Measurements from ENCODE around the gene ALKAL2. TPM values are rescaled to one million over a fixed set of nuclear protein-coding genes. Genes with fewer than 3 reads are reported as not detected.

ALKAL2 gene
- total RNA-seq, 1 donor from 2014 or later = 1.5 TPM

DNA sequence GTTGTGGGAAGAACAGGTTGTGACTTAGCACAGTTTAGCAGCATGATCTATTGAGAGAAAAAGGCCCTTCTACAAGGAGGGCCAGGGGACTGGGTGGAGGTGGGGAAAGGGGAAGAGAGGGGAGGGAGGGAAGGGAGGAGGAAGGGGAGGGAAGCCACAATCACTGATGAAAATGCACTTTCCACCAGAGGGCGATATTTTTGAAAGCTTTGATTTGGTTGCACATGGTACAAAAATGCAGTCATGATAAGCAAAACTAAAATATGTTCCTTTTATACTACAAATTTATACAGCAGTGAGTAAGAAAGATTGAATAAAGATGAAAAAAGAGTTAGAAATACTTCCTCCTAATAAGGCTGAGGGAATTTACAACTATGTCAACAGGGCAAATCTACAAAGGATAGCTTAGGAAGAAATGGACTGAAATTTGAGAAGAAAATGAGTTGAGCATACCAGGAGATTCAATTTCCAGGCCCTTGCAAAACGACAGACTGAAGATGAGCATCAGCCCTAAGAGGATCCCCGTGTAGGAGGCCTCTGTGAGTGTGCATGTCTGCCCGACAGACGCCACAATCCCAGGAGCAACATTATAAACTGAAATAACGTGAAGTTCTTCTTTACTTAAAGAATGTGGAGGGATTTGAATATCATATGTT lies 41.3 kb downstream of the ALKAL2 start:
- H3K27ac ChIP-seq (ENCODE audit: low read depth, low read length) = no peak overlapping the region

DNA sequence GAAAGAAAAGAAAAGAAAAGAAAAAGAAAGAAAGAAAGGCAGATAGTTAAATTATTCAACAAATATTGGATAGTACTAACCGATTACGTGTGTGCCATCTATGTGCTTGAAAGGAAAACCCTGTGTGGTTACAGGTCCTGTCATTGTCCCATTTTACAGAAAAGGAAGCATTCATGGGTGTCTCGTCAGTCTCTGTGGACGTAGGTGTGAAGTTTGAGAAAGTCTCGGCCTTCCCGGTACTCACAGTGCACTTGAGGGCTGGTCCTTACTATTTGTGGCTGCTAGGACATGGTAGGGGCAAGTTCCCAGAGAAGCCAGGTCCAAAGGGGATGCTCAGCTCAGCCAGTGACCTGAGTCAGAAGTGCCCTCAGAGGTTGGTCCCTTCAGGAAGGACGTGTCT lies 43.3 kb downstream of the ALKAL2 start:
- Mint-ChIP-seq H3K4me1 (ENCODE audit: low read depth, unreplicated experiment) (no peaks in the 10 kb centered on the region), H3K27ac (ENCODE audit: unreplicated experiment) (no peak overlapping the region), H3K4me3 (ENCODE audit: unreplicated experiment) (no peak overlapping the region), H3K36me3 (ENCODE audit: low read depth, unreplicated experiment) (peaks cover 7% of the 10 kb centered on the region), H3K27me3 (ENCODE audit: low read depth, unreplicated experiment) (no peaks in the 10 kb centered on the region), H3K9me3 (ENCODE audit: unreplicated experiment) (peaks cover 3% of the 10 kb centered on the region)
- Histone ChIP-seq H3K4me1 (ENCODE audit: insufficient read depth, low read length) (no peaks in the 10 kb centered on the region), H3K27me3 (ENCODE audit: insufficient read depth, low read length) (no peaks in the 10 kb centered on the region), H3K79me2 (ENCODE audit: insufficient read depth, low read length) (no peaks in the 10 kb centered on the region), H3K27ac (ENCODE audit: low read depth, low read length) (no peak overlapping the region), H3K4me3 (ENCODE audit: insufficient read depth, low read depth, low read length) (no peak overlapping the region), H3K36me3 (ENCODE audit: insufficient read depth, low read length) (peaks cover 4% of the 10 kb centered on the region), H3K9me3 (ENCODE audit: insufficient read depth, low read depth, low read length) (no peaks in the 10 kb centered on the region), H2AFZ (ENCODE audit: low read depth, low read length) (no peak overlapping the region), H3K4me2 (ENCODE audit: low read length) (no peak overlapping the region), H3K9ac (ENCODE audit: low read length) (no peak overlapping the region), H4K20me1 (ENCODE audit: insufficient read depth, low read length) (no peaks in the 10 kb centered on the region)
- no peak for FAIRE-seq
- no peak for DNase-seq (ENCODE audit: low read depth)
- no peak for TF ChIP-seq EZH2 (IDR thresholded peaks at IDR 0.05; ENCODE audit: insufficient read depth, low read length)
- TF ChIP-seq, protein P1, sequence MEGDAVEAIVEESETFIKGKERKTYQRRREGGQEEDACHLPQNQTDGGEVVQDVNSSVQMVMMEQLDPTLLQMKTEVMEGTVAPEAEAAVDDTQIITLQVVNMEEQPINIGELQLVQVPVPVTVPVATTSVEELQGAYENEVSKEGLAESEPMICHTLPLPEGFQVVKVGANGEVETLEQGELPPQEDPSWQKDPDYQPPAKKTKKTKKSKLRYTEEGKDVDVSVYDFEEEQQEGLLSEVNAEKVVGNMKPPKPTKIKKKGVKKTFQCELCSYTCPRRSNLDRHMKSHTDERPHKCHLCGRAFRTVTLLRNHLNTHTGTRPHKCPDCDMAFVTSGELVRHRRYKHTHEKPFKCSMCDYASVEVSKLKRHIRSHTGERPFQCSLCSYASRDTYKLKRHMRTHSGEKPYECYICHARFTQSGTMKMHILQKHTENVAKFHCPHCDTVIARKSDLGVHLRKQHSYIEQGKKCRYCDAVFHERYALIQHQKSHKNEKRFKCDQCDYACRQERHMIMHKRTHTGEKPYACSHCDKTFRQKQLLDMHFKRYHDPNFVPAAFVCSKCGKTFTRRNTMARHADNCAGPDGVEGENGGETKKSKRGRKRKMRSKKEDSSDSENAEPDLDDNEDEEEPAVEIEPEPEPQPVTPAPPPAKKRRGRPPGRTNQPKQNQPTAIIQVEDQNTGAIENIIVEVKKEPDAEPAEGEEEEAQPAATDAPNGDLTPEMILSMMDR (IDR thresholded peaks at IDR 0.05; ENCODE audit: insufficient read depth, low read depth, low read length) = no peak

More for the DNA sequence above, 41.3 kb downstream of the ALKAL2 start:
- H3K4me2 ChIP-seq (ENCODE audit: low read length) = no peak overlapping the region
- TF ChIP-seq EZH2 (IDR thresholded peaks at IDR 0.05; ENCODE audit: insufficient read depth, low read length) = no peak
- TF ChIP-seq, protein P1 (IDR thresholded peaks at IDR 0.05; ENCODE audit: insufficient read depth, low read depth, low read length) = peak; percentile 50
- peaks cover 4% of the 10 kb centered on the region for H3K36me3 ChIP-seq (ENCODE audit: insufficient read depth, low read length)
- DNase-seq (ENCODE audit: low read depth) (peak; percentile 55), FAIRE-seq (no peak)
- H3K4me3 ChIP-seq (ENCODE audit: insufficient read depth, low read depth, low read length) = no peak overlapping the region
- Mint-ChIP-seq H3K27ac (ENCODE audit: unreplicated experiment) (peak overlapping the region; percentile 34), H3K36me3 (ENCODE audit: low read depth, unreplicated experiment) (peaks cover 7% of the 10 kb centered on the region), H3K27me3 (ENCODE audit: low read depth, unreplicated experiment) (no peaks in the 10 kb centered on the region), H3K9me3 (ENCODE audit: unreplicated experiment) (no peaks in the 10 kb centered on the region), H3K4me3 (ENCODE audit: unreplicated experiment) (no peak overlapping the region), H3K4me1 (ENCODE audit: low read depth, unreplicated experiment) (no peaks in the 10 kb centered on the region)
- no peaks in the 10 kb centered on the region for H3K4me1 ChIP-seq (ENCODE audit: insufficient read depth, low read length)
- no peaks in the 10 kb centered on the region for H4K20me1 ChIP-seq (ENCODE audit: insufficient read depth, low read length)
- H3K79me2 ChIP-seq (ENCODE audit: insufficient read depth, low read length) = no peaks in the 10 kb centered on the region
- H3K9me3 ChIP-seq (ENCODE audit: insufficient read depth, low read depth, low read length) = no peaks in the 10 kb centered on the region
- H2AFZ ChIP-seq (ENCODE audit: low read depth, low read length) = no peak overlapping the region
- H3K9ac ChIP-seq (ENCODE audit: low read length) = no peak overlapping the region
- no peaks in the 10 kb centered on the region for H3K27me3 ChIP-seq (ENCODE audit: insufficient read depth, low read length)

DNA sequence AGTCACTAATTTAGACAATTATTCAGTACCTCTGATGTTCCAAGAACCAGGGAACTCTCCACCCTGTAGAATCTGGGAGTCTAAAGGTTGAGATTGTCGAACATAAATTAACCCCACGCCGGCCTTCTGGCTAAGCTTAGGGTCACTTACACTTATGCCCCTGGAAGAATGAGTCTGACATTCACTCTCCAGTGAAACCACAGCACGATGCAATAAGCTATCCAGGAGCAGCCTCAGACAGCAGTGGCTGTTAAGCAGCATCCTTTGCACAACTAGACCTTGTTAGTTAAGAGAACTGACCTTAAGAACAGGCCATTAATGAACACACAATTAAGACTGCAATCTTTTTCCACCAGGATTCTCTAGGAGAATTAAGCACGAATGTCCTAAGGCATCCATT lies 49.0 kb downstream of the ALKAL2 start:
- Histone ChIP-seq H3K4me1 (ENCODE audit: insufficient read depth, low read length) (no peaks in the 10 kb centered on the region), H3K27me3 (ENCODE audit: insufficient read depth, low read length) (no peaks in the 10 kb centered on the region), H3K79me2 (ENCODE audit: insufficient read depth, low read length) (no peaks in the 10 kb centered on the region), H3K27ac (ENCODE audit: low read depth, low read length) (no peak overlapping the region), H3K4me3 (ENCODE audit: insufficient read depth, low read depth, low read length) (no peak overlapping the region), H3K36me3 (ENCODE audit: insufficient read depth, low read length) (no peaks in the 10 kb centered on the region), H3K9me3 (ENCODE audit: insufficient read depth, low read depth, low read length) (no peaks in the 10 kb centered on the region), H4K20me1 (ENCODE audit: insufficient read depth, low read length) (no peaks in the 10 kb centered on the region), H3K9ac (ENCODE audit: low read length) (no peak overlapping the region), H3K4me2 (ENCODE audit: low read length) (no peak overlapping the region), H2AFZ (ENCODE audit: low read depth, low read length) (no peak overlapping the region)
- no peak for FAIRE-seq
- no peak for DNase-seq (ENCODE audit: low read depth)
- peak overlapping the region; percentile 60 for H3K27ac Mint-ChIP-seq (ENCODE audit: unreplicated experiment)
- H3K4me1 Mint-ChIP-seq (ENCODE audit: low read depth, unreplicated experiment) = peaks cover 11% of the 10 kb centered on the region
- H3K9me3 Mint-ChIP-seq (ENCODE audit: unreplicated experiment) = peaks cover 3% of the 10 kb centered on the region
- no peak overlapping the region for H3K4me3 Mint-ChIP-seq (ENCODE audit: unreplicated experiment)
- TF ChIP-seq, protein P1 (IDR thresholded peaks at IDR 0.05; ENCODE audit: insufficient read depth, low read depth, low read length) = no peak
- no peak for TF ChIP-seq EZH2 (IDR thresholded peaks at IDR 0.05; ENCODE audit: insufficient read depth, low read length)
- no peaks in the 10 kb centered on the region for H3K27me3 Mint-ChIP-seq (ENCODE audit: low read depth, unreplicated experiment)
- peaks cover 3% of the 10 kb centered on the region for H3K36me3 Mint-ChIP-seq (ENCODE audit: low read depth, unreplicated experiment)

All from astrocyte (in vitro differentiated cells and primary cell).